Fibroblast of mammary gland (primary cell): Measurements from ENCODE around the gene AMH.

Source experiments
- DNase-seq: peaks from one replicate; pipeline ENCODE4 v3.0.0-alpha.2; 2010; ENCODE audit warnings: low read depth
- H3K4me3 ChIP-seq: 2 replicates; pipeline ENCODE4 v1.5.1; 2011; ENCODE audit warnings: low read depth, mild to moderate bottlenecking, low read length, moderate library complexity; ENCODE audit not compliant: control insufficient read depth
- CTCF ChIP-seq: conservative IDR thresholded peaks from 2 replicates; pipeline ENCODE4 v1.5.1; 2011; ENCODE audit warnings: low read depth, low read length, inconsistent platforms; ENCODE audit not compliant: control insufficient read depth, insufficient read depth

AMH gene

GRCh38 chr19:2235381-2236063 is 13.6 kb upstream of the AMH start:
- DNase-seq: no peak
- peak overlapping the region; percentile 76 for H3K4me3 ChIP-seq
- TF ChIP-seq CTCF: no peak

GRCh38 chr19:2236064-2236313 is 13.1 kb upstream of the AMH start:
- TF ChIP-seq CTCF: no peak
- no peak for DNase-seq

GRCh38 chr19:2236314-2237050 is 12.6 kb upstream of the AMH start, which contains the start of the genes PLEKHJ1 and SF3A2:
Gene PLEKHJ1, minus strand, starts transcription at chr19:2236329. Its CDS starts 81 bp downstream, at chr19:2236248.
Gene SF3A2, plus strand, starts transcription at chr19:2236824. Its CDS starts 6,595 bp downstream, at chr19:2243419.
- H3K4me3 ChIP-seq: peak within 1 kb of the TSS; percentile 76
- peak; percentile 97 for DNase-seq
- peak; percentile 67 for TF ChIP-seq CTCF

More at GRCh38 chr19:2236064-2236313, 13.1 kb upstream of the AMH start:
- peak overlapping the region; percentile 76 for H3K4me3 ChIP-seq

- peak overlapping the region; percentile 76 for H3K4me3 ChIP-seq
- no peak for DNase-seq
- no peak for TF ChIP-seq CTCF
Observed at GRCh38 chr19:2237051-2237868, 11.9 kb upstream of the AMH start.

- peak overlapping the region; percentile 76 for H3K4me3 ChIP-seq
- TF ChIP-seq CTCF: no peak
- DNase-seq: no peak
Observed at GRCh38 chr19:2237869-2238153, 11.3 kb upstream of the AMH start.

GRCh38 chr19:2239173-2239572 is 9.9 kb upstream of the AMH start:
- DNase-seq: no peak
- no peak for TF ChIP-seq CTCF
- peak overlapping the region; percentile 45 for H3K4me3 ChIP-seq
